Non-pigmented ciliary epithelial cell (primary cell): ENCODE measurements around the gene CSPG4.
"Not testable (repeated sequence)": the region's sequence is repeated elsewhere in the genome, so short reads cannot be mapped to it uniquely, and the experiment has no call there.

Experiments
- DNase-seq: peaks from one replicate; pipeline ENCODE4 v3.0.0-alpha.2; 2010; ENCODE audit warnings: low read depth

Gene CSPG4

DNA sequence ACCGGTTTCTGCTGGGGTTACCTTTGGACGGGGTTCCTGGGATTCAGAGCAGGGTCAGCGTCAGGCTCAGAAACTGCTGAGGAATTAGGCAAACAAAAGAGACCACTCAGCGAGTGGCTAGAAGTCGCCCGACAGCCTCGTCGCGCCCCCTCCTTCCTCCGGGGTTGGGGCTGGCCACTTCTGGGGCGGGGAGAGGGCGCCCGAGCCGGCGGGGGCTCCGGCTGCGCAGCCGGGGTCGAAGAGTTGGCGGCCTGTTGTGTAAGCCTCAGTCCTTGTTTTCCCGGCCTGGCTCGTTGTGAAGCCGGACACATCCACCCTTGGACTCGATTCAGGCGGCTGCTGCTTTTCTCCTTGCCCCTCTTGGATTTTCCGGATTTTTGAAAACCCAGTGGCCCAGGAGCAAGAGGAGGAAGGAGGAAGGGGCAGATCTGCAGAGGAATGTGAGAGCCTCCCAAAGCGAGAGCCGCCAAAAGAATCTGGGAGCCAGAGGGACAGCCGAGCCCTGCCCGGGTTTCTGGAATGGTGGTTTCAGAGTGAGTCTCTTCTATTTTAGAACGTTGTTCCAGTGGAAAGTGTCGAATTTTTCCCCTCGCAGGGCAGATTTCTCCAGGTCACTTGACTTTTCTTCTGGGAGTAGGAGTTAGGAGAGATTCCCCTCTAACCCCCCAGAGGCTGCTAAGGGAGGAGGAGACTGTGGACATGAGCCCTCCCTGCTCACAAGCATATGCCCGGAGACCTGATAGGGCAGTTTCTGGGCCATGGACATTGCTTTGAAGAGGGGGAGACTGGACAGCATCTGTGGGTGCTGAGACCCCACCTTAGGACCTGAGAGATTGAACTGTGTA is 64.3 kb downstream of the CSPG4 start:
- DNase-seq, result no peak

GRCh38 chr15:75647370-75648155 is 65.1 kb downstream of the CSPG4 start, which contains the start of gene SNX33:
TSS of gene SNX33 (plus strand) at chr15:75647912. CDS start at chr15:75649103, 1,191 bp downstream.
- DNase-seq, result no peak

- no peak for DNase-seq
Measured at GRCh38 chr15:75646944-75647364, 65.7 kb downstream of the CSPG4 start.

- DNase-seq, result no peak
Measured at GRCh38 chr15:75646112-75646943, 66.3 kb downstream of the CSPG4 start.

- DNase-seq, result no peak
Measured at GRCh38 chr15:75644376-75644775, 68.3 kb downstream of the CSPG4 start.

DNA sequence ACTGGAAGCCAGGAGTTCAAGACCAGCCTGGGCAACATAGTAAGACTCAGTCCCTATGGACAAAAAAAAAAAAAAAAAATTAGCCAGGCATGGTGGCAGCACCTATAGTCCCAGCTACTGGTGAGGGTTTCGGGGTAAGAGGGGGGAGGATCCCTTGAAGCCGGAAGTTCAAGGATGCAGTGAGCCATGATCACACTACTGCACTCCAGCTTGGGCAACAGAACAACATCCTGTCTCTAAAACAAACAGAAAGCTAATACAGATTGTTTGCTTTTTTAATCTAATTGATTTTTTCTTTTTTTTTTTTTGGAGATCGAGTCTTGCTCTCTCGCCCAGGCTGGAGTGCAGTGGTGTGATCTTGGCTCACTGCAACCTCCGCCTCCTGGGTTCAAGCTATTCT is 71.0 kb downstream of the CSPG4 start:
- no peak for DNase-seq

GRCh38 chr15:75641179-75641503 is 71.5 kb downstream of the CSPG4 start:
- no peak for DNase-seq

GRCh38 chr15:75640483-75641178 is 72.0 kb downstream of the CSPG4 start:
- DNase-seq, result no peak

DNA sequence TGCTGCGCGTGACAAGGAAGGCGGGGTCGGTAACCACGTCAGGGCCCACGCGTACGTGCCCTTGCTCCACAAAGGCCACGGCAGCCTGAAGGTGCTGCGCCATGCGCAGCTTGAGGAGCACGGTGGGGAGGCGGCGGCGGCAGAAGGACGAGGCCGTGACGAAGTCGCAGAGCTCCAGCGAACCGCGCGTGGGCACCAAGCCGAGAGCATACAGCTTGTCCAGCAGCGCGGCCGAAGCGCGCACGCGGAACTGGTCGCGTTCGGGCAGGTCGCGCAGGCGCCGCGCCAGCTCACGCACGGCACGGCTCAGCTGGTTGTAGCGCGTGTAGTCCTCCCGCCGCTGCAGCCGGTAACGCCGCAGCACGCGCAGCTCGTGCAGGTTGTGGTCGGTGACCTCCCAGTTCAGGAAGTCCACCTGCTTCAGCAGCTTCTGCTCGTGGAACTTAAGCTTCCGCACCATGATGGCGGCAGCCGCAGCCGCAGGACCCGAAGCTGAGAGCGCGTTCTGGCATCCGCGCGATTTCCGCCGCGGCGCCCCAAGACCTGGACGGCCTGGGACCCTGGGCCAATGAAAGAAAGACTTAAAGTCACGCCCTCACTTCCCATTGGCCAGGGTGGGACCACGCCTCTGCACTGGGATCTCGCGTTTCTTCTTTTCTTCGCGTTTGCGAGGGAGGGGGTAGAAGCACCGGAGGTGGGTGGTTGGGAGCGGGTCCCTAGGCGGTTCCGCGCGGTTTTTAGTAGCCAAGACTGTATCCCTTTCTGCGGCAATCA is 72.8 kb downstream of the CSPG4 start, which contains the start of gene IMP3:
Gene IMP3 (minus strand): TSS at position 516 of the 774 bp plus-strand sequence. CDS start 56 bp downstream, at position 460.
- peak; percentile 83 for DNase-seq

DNA sequence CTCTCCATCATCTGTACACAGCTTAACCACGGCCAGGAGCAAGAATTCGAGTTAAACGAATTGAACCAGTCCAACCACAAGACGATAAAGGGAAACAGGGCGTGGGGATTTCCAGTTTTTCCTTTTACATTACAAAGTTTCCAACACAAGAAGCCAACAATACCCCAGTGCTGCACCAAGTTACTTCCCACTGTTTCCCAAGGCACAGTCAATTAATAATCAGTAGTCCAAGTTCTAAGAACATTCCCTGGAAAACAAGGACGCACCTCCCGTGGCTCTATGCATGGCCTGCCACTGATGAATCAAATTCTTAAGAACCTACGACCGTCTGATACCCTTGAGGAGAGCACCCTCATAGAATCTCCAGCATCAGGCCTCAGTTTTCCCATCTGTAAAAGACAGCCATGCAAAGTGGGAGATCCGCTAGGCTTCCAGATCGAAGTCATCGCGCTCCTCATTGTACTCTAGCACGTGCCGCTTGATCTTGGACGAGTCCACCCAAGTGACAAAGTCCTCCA is 73.4 kb downstream of the CSPG4 start:
- no peak for DNase-seq

- no peak for DNase-seq
Measured at GRCh38 chr15:75637245-75638009, 75.2 kb downstream of the CSPG4 start.

- DNase-seq, result no peak
Measured at GRCh38 chr15:75636026-75636425, 76.6 kb downstream of the CSPG4 start.

DNA sequence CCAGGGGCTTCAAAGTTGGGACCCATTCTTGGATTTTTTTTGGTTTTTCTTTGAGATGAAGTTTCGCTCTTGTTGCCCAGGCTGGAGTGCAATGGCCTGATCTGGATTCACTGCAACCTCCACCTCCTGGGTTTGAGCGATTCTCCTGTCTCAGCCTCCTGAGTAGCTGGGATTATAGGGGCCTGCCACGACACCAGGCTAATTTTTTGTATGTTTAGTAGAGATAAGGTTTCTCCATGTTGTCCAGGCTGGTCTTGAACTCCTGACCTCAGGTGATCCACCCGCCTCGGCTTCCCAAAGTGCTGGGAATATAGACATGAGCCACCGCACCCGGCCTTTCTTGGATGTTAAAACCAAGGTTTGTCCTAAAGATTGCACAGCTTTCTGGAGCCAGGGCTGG is 78.7 kb downstream of the CSPG4 start:
- DNase-seq, result not testable (repeated sequence)

- no peak for DNase-seq
Measured at GRCh38 chr15:75631935-75632334, 80.7 kb downstream of the CSPG4 start.

GRCh38 chr15:75625542-75626347 is 86.9 kb downstream of the CSPG4 start, which contains the start of gene SNUPN:
TSS of gene SNUPN (minus strand) at chr15:75625725. CDS start at chr15:75621051, 4,674 bp downstream.
- no peak for DNase-seq
